ENCODE data around the gene SOAT2.

SOAT2 gene

GRCh38 chr12:53061404-53062010 is 41.8 kb upstream of the SOAT2 start:
- peak; percentile 44 for DNase-seq (ENCODE audit: low read depth)
- no peak for TF ChIP-seq MYC (IDR thresholded peaks at IDR 0.05; ENCODE audit: low read depth, low read length)
- TF ChIP-seq, protein P1, sequence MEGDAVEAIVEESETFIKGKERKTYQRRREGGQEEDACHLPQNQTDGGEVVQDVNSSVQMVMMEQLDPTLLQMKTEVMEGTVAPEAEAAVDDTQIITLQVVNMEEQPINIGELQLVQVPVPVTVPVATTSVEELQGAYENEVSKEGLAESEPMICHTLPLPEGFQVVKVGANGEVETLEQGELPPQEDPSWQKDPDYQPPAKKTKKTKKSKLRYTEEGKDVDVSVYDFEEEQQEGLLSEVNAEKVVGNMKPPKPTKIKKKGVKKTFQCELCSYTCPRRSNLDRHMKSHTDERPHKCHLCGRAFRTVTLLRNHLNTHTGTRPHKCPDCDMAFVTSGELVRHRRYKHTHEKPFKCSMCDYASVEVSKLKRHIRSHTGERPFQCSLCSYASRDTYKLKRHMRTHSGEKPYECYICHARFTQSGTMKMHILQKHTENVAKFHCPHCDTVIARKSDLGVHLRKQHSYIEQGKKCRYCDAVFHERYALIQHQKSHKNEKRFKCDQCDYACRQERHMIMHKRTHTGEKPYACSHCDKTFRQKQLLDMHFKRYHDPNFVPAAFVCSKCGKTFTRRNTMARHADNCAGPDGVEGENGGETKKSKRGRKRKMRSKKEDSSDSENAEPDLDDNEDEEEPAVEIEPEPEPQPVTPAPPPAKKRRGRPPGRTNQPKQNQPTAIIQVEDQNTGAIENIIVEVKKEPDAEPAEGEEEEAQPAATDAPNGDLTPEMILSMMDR (IDR thresholded peaks at IDR 0.05; ENCODE audit: low read depth, low read length) = peak; percentile 36
- TF ChIP-seq MAX (IDR thresholded peaks at IDR 0.05; ENCODE audit: low read depth, low read length) = no peak
- H3K4me3 ChIP-seq (ENCODE audit: low read depth, low read length) = no peak overlapping the region

DNA sequence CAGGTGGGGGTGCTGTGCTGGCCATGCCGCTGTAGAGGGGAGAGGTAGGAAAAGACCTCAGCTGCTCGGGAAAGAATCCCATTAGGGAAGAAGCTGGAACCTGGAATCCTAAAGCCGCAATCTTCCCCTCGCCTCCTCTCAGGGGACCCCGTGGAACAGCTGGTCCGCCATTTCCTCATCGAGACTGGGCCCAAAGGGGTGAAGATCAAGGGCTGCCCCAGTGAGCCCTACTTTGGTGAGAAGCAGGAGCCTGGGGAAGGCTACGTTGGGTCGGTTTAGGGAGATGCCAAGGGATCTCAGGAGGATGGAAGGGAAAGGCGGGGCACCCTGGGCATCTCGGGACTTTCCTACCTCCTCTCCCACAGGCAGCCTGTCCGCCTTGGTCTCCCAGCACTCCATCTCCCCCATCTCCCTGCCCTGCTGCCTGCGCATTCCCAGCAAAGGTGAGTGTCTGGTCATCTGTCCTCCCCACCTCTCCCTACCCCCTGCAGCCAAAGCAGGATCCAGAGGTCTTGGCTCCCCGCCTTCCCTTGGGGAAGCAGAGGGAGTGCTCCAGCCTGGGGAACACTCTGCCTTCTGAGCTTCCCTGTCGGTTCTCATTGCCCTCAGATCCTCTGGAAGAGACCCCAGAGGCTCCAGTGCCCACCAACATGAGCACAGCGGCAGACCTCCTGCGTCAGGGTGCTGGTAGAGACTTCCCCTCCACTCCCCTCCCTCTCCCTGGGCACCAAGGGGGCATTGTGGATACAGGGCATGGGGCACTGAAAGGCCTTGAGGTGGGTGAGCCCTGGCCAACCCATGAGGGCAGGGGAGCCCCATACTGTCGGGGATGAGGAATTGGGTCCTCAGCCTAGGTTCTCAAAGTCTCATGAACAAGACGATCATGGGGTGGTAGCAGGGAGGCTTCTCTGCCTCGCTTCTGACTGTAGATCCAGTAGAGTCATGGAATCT is 41.0 kb upstream of the SOAT2 start:
- DNase-seq (ENCODE audit: low read depth) = no peak
- H3K4me3 ChIP-seq (ENCODE audit: low read depth, low read length) = no peak overlapping the region
- no peak for TF ChIP-seq MYC (IDR thresholded peaks at IDR 0.05; ENCODE audit: low read depth, low read length)
- TF ChIP-seq, protein P1 (IDR thresholded peaks at IDR 0.05; ENCODE audit: low read depth, low read length) = no peak
- no peak for TF ChIP-seq MAX (IDR thresholded peaks at IDR 0.05; ENCODE audit: low read depth, low read length)
- no peak for TF ChIP-seq POLR2A (IDR thresholded peaks at IDR 0.05; ENCODE audit: extremely low read depth, insufficient read length)

GRCh38 chr12:53062977-53063707 is 40.1 kb upstream of the SOAT2 start:
- no peak overlapping the region for H3K4me3 ChIP-seq (ENCODE audit: low read depth, low read length)
- TF ChIP-seq MYC (IDR thresholded peaks at IDR 0.05; ENCODE audit: low read depth, low read length) (no peak), MAX (IDR thresholded peaks at IDR 0.05; ENCODE audit: low read depth, low read length) (no peak), POLR2A (IDR thresholded peaks at IDR 0.05; ENCODE audit: extremely low read depth, insufficient read length) (no peak)
- TF ChIP-seq, protein P1 (IDR thresholded peaks at IDR 0.05; ENCODE audit: low read depth, low read length) = no peak
- no peak for DNase-seq (ENCODE audit: low read depth)

- TF ChIP-seq MYC (IDR thresholded peaks at IDR 0.05; ENCODE audit: low read depth, low read length) (no peak), MAX (IDR thresholded peaks at IDR 0.05; ENCODE audit: low read depth, low read length) (no peak), POLR2A (IDR thresholded peaks at IDR 0.05; ENCODE audit: extremely low read depth, insufficient read length) (no peak)
- TF ChIP-seq, protein P1 (IDR thresholded peaks at IDR 0.05; ENCODE audit: low read depth, low read length) = no peak
- no peak overlapping the region for H3K4me3 ChIP-seq (ENCODE audit: low read depth, low read length)
- DNase-seq (ENCODE audit: low read depth) = no peak
These were observed 39.3 kb upstream of the SOAT2 start for GRCh38 chr12:53063708-53064612.
